NT2/D1 (cell line): Measurements from ENCODE around the gene MEF2B.
A peak's percentile ranks its signal among the peaks of the same experiment; 100 is the strongest.
"Not testable (repeated sequence)": the region's sequence is repeated elsewhere in the genome, so short reads cannot be mapped to it uniquely, and the experiment has no call there.

Experiments used
- DNase-seq: peaks from one replicate; pipeline ENCODE4 v3.0.0-alpha.2; 2011; ENCODE audit warnings: low read depth, low spot score
- H3K27me3 ChIP-seq: 2 replicates; pipeline ENCODE4 v1.6.0; 2011; ENCODE audit warnings: mild to moderate bottlenecking; ENCODE audit not compliant: insufficient read length, insufficient read depth
- H3K36me3 ChIP-seq: 2 replicates; pipeline ENCODE4 v1.6.1; 2011; ENCODE audit warnings: mild to moderate bottlenecking, low read length, mixed read lengths; ENCODE audit not compliant: insufficient read depth, insufficient read length
- H3K4me1 ChIP-seq: 2 replicates; pipeline ENCODE4 v1.5.1; 2011; ENCODE audit not compliant: insufficient read depth, insufficient read length
- H3K4me3 ChIP-seq: 2 replicates; pipeline ENCODE4 v1.5.1; 2011; ENCODE audit warnings: low read depth; ENCODE audit not compliant: insufficient read length
- H3K9ac ChIP-seq: 2 replicates; pipeline ENCODE4 v1.6.0; 2011; ENCODE audit warnings: low read depth; ENCODE audit not compliant: insufficient read length
- H3K9me3 ChIP-seq: 2 replicates; pipeline ENCODE4 v1.5.1; 2011; ENCODE audit warnings: mild to moderate bottlenecking, low read length; ENCODE audit not compliant: insufficient read depth
- SUZ12 ChIP-seq: IDR thresholded peaks from 2 replicates; pipeline ENCODE4 v1.6.1; 2011; ENCODE audit not compliant: insufficient read length, insufficient read depth; ENCODE audit errors: extremely low read depth
- YY1 ChIP-seq: IDR thresholded peaks from 2 replicates; pipeline ENCODE4 v1.6.1; 2011; ENCODE audit not compliant: insufficient read length, insufficient read depth
- ZNF274 ChIP-seq: IDR thresholded peaks from 2 replicates; pipeline ENCODE4 v1.6.1; 2011; ENCODE audit warnings: mild to moderate bottlenecking, low read depth, low read length

Gene MEF2B

GRCh38 chr19:19109601-19110000 is 60.5 kb downstream of the MEF2B start:
- no peak for DNase-seq
- no peak overlapping the region for H3K9ac ChIP-seq
- no peaks in the 10 kb centered on the region for H3K9me3 ChIP-seq
- H3K36me3 ChIP-seq: no peaks in the 10 kb centered on the region
- no peak for TF ChIP-seq ZNF274
- no peak for TF ChIP-seq SUZ12
- no peak for TF ChIP-seq YY1
- no peak overlapping the region for H3K4me3 ChIP-seq
- H3K4me1 ChIP-seq: peaks cover 19% of the 10 kb centered on the region
- H3K27me3 ChIP-seq: peaks cover 33% of the 10 kb centered on the region

DNA sequence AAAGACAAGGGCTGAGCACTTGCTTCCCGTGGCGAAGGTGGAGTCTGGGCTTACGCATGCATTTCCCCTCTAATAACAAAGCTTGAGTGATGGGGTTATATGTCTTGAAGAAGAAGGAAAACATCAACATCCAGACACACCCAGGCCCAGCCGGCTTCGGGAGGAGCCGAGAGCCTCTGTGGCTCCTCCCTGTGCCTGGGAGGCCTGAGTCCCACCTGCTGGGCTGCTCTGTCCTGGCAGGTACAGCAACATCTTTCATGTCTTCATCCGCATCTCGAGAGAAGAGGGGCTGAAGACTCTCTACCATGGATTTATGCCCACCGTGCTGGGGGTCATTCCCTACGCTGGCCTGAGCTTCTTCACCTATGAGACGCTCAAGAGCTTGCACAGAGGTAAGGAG is 62.4 kb downstream of the MEF2B start:
- Histone ChIP-seq H3K9me3 (no peaks in the 10 kb centered on the region), H3K9ac (no peak overlapping the region), H3K27me3 (peaks cover 33% of the 10 kb centered on the region), H3K36me3 (no peaks in the 10 kb centered on the region), H3K4me1 (peaks cover 20% of the 10 kb centered on the region), H3K4me3 (no peak overlapping the region)
- no peak for TF ChIP-seq SUZ12
- TF ChIP-seq YY1: no peak
- no peak for TF ChIP-seq ZNF274
- no peak for DNase-seq

- not testable (repeated sequence) for H3K9me3 ChIP-seq, DNase-seq, H3K4me3 ChIP-seq, H3K36me3 ChIP-seq, H3K9ac ChIP-seq
- H3K4me1 ChIP-seq: peaks cover 20% of the 10 kb centered on the region
- peaks cover 29% of the 10 kb centered on the region for H3K27me3 ChIP-seq
Measured at GRCh38 chr19:19106938-19107337, 63.1 kb downstream of the MEF2B start.

DNA sequence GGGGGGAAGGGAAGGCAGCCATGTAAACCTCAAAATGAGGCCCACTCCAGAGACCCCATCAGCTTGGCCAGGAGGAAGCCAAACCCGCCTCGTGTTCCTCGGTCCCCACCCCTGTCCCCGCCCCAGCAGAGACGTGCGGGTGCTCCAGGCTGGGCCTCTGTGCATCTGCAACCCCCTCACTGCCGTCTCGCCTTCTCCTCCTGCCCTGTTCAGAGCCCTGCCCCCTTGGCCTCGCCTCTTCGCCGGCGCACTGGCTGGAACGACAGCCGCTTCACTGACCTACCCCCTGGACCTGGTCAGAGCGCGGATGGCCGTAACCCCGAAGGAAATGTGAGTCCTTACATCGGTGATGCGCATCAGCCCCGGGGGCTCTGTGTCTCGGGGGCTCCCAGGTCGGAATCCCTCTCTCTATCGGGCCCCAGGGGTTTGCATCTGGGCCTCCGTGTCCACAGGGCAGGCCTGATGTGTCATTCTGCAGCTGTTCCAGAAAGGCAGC is 64.0 kb downstream of the MEF2B start:
- peak overlapping the region; percentile 73 for H3K9ac ChIP-seq
- H3K36me3 ChIP-seq: no peaks in the 10 kb centered on the region
- DNase-seq: no peak

DNA sequence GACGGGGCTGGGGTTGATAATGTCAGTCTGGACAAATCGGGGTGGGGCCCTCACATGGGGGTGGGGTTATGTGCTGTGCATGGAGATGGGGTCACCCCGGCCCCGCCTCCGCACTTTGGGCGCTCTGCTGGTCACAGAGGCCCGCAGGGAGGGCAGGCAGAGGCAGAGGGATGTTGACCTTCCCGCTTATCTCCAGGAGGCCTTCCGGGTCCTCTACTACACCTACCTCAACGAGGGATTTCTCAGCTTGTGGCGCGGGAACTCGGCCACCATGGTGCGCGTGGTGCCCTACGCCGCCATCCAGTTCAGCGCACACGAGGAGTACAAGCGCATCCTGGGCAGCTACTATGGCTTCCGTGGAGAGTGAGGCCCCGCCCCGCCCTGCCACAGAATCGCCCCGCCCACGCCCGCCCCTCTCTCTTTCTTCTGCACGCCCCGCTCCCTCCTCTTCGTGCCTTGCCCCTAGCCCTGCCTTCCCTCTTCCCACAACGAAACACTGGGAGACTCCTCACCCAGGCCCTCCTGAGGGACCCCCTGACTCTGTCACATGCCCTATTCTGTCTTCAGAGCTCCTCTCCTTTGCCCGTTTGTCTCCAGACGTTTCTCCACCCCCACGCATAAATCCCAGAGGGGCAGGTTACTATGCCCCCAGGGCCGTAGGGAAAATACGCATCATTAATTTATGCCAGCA is 64.6 kb downstream of the MEF2B start:
- no peaks in the 10 kb centered on the region for H3K9me3 ChIP-seq
- TF ChIP-seq ZNF274 (no peak), YY1 (no peak), SUZ12 (no peak)
- H3K4me1 ChIP-seq: peaks cover 16% of the 10 kb centered on the region
- peaks cover 24% of the 10 kb centered on the region for H3K27me3 ChIP-seq
- peak overlapping the region; percentile 91 for H3K9ac ChIP-seq
- H3K4me3 ChIP-seq: peak overlapping the region; percentile 74
- H3K36me3 ChIP-seq: no peaks in the 10 kb centered on the region
- peak; percentile 63 for DNase-seq

More for the DNA sequence above, 64.0 kb downstream of the MEF2B start:
- TF ChIP-seq ZNF274 (no peak), YY1 (no peak), SUZ12 (no peak)
- peaks cover 25% of the 10 kb centered on the region for H3K27me3 ChIP-seq
- peaks cover 19% of the 10 kb centered on the region for H3K4me1 ChIP-seq
- peak overlapping the region; percentile 36 for H3K4me3 ChIP-seq
- no peaks in the 10 kb centered on the region for H3K9me3 ChIP-seq

DNA sequence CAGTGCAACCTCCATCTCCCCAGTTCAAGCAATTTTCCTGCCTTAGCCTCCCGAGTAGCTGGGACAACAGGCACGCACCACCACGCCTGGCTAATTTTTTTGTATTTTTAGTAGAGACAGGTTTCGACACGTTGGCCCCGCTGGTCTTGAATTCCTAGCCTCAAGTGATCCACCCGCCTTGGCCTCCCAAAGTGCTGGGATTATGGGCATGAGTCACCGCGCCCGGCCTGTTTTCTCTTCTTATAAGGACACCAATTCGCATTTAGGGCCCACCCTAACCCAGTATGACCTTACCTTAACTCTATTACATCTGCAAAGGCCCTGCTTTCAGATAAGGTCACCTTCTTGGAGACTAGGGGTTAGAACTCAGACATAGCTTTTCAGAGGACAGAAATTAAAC is 66.9 kb downstream of the MEF2B start:
- Histone ChIP-seq H3K36me3 (no peaks in the 10 kb centered on the region), H3K4me3 (no peak overlapping the region), H3K9ac (no peak overlapping the region), H3K4me1 (peaks cover 13% of the 10 kb centered on the region), H3K9me3 (no peaks in the 10 kb centered on the region), H3K27me3 (peaks cover 25% of the 10 kb centered on the region)
- TF ChIP-seq ZNF274: no peak
- TF ChIP-seq YY1: no peak
- no peak for TF ChIP-seq SUZ12
- DNase-seq: no peak

DNA sequence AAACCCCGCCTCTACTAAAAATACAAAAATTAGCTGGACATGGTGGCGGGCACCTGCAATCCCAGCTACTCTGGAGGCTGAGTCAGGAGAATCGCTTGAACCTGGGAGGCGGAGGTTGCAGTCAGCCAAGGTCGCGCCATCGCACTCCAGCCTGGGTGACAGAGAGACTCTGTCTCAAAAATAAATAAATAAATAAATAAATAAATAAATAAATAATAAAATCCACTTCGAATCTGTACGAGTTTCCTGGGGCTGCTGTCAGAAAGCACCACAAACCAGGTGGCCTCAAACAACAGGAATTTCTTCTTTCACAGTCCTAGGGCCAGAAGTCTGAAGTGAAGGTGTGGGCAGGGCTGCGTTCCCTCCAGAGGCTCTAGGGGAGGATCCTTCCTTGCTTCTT is 67.5 kb downstream of the MEF2B start:
- H3K4me1 ChIP-seq: peaks cover 10% of the 10 kb centered on the region
- H3K9ac ChIP-seq, H3K9me3 ChIP-seq, DNase-seq, H3K4me3 ChIP-seq, H3K36me3 ChIP-seq: not testable (repeated sequence)
- peaks cover 27% of the 10 kb centered on the region for H3K27me3 ChIP-seq
